Measurements from ENCODE around the gene NLRC5.

The NLRC5 gene

GRCh38 chr16:57115168-57115513 is 125.8 kb downstream of the NLRC5 start (continued):
- no peak for TF ChIP-seq RARB (CRISPR knock-in tag; IDR thresholded peaks at IDR 0.05)
- no peak for TF ChIP-seq BACH2 (CRISPR knock-in tag; IDR thresholded peaks at IDR 0.05; ENCODE audit: borderline replicate concordance)
- no peak for TF ChIP-seq ESRRG (CRISPR knock-in tag; IDR thresholded peaks at IDR 0.05)
- TF ChIP-seq ZNF70 (CRISPR knock-in tag; IDR thresholded peaks at IDR 0.05) = no peak
- TF ChIP-seq TCF4 (CRISPR knock-in tag; IDR thresholded peaks at IDR 0.05; ENCODE audit: borderline replicate concordance) = no peak

GRCh38 chr16:57115514-57116182 is 126.3 kb downstream of the NLRC5 start:
- no peak for TF ChIP-seq ZNF8 (CRISPR knock-in tag; IDR thresholded peaks at IDR 0.05)
- no peak for TF ChIP-seq ZNF70 (CRISPR knock-in tag; IDR thresholded peaks at IDR 0.05)
- TF ChIP-seq CREB5 (CRISPR knock-in tag; IDR thresholded peaks at IDR 0.05; ENCODE audit: low read depth) = no peak
- no peak for TF ChIP-seq GLIS3 (CRISPR knock-in tag; IDR thresholded peaks at IDR 0.05)
- TF ChIP-seq POU6F1 (CRISPR knock-in tag; IDR thresholded peaks at IDR 0.05; ENCODE audit: borderline replicate concordance, low read depth) = no peak
- TF ChIP-seq SNAI2 (CRISPR knock-in tag; IDR thresholded peaks at IDR 0.05) = no peak
- no peak for TF ChIP-seq ZNF565 (CRISPR knock-in tag; conservative IDR thresholded peaks at IDR 0.05; ENCODE audit: low read depth)
- TF ChIP-seq, protein P1, sequence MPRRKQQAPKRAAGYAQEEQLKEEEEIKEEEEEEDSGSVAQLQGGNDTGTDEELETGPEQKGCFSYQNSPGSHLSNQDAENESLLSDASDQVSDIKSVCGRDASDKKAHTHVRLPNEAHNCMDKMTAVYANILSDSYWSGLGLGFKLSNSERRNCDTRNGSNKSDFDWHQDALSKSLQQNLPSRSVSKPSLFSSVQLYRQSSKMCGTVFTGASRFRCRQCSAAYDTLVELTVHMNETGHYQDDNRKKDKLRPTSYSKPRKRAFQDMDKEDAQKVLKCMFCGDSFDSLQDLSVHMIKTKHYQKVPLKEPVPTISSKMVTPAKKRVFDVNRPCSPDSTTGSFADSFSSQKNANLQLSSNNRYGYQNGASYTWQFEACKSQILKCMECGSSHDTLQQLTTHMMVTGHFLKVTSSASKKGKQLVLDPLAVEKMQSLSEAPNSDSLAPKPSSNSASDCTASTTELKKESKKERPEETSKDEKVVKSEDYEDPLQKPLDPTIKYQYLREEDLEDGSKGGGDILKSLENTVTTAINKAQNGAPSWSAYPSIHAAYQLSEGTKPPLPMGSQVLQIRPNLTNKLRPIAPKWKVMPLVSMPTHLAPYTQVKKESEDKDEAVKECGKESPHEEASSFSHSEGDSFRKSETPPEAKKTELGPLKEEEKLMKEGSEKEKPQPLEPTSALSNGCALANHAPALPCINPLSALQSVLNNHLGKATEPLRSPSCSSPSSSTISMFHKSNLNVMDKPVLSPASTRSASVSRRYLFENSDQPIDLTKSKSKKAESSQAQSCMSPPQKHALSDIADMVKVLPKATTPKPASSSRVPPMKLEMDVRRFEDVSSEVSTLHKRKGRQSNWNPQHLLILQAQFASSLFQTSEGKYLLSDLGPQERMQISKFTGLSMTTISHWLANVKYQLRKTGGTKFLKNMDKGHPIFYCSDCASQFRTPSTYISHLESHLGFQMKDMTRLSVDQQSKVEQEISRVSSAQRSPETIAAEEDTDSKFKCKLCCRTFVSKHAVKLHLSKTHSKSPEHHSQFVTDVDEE (CRISPR knock-in tag; IDR thresholded peaks at IDR 0.05) = no peak
- TF ChIP-seq ZFP3 (CRISPR knock-in tag; IDR thresholded peaks at IDR 0.05) = no peak
- no peak for TF ChIP-seq TOX (CRISPR knock-in tag; IDR thresholded peaks at IDR 0.05; ENCODE audit: borderline replicate concordance)
- TF ChIP-seq BACH2 (CRISPR knock-in tag; IDR thresholded peaks at IDR 0.05; ENCODE audit: borderline replicate concordance) = no peak
- no peak for TF ChIP-seq RARB (CRISPR knock-in tag; IDR thresholded peaks at IDR 0.05)
- TF ChIP-seq TCF4 (CRISPR knock-in tag; IDR thresholded peaks at IDR 0.05; ENCODE audit: borderline replicate concordance) = no peak
- TF ChIP-seq ISL1 (CRISPR knock-in tag; IDR thresholded peaks at IDR 0.05) = no peak
- TF ChIP-seq, protein P2, sequence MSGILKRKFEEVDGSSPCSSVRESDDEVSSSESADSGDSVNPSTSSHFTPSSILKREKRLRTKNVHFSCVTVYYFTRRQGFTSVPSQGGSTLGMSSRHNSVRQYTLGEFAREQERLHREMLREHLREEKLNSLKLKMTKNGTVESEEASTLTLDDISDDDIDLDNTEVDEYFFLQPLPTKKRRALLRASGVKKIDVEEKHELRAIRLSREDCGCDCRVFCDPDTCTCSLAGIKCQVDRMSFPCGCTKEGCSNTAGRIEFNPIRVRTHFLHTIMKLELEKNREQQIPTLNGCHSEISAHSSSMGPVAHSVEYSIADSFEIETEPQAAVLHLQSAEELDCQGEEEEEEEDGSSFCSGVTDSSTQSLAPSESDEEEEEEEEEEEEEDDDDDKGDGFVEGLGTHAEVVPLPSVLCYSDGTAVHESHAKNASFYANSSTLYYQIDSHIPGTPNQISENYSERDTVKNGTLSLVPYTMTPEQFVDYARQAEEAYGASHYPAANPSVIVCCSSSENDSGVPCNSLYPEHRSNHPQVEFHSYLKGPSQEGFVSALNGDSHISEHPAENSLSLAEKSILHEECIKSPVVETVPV (CRISPR knock-in tag; IDR thresholded peaks at IDR 0.05) = no peak
- no peak for TF ChIP-seq ZC3H10 (CRISPR knock-in tag; IDR thresholded peaks at IDR 0.05)
- TF ChIP-seq ESRRG (CRISPR knock-in tag; IDR thresholded peaks at IDR 0.05) = no peak
- TF ChIP-seq, protein P3, sequence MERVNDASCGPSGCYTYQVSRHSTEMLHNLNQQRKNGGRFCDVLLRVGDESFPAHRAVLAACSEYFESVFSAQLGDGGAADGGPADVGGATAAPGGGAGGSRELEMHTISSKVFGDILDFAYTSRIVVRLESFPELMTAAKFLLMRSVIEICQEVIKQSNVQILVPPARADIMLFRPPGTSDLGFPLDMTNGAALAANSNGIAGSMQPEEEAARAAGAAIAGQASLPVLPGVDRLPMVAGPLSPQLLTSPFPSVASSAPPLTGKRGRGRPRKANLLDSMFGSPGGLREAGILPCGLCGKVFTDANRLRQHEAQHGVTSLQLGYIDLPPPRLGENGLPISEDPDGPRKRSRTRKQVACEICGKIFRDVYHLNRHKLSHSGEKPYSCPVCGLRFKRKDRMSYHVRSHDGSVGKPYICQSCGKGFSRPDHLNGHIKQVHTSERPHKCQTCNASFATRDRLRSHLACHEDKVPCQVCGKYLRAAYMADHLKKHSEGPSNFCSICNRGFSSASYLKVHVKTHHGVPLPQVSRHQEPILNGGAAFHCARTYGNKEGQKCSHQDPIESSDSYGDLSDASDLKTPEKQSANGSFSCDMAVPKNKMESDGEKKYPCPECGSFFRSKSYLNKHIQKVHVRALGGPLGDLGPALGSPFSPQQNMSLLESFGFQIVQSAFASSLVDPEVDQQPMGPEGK (CRISPR knock-in tag; IDR thresholded peaks at IDR 0.05; ENCODE audit: borderline replicate concordance) = no peak
- TF ChIP-seq OSR1 (CRISPR knock-in tag; IDR thresholded peaks at IDR 0.05) = no peak
- no peak for TF ChIP-seq CSDC2 (CRISPR knock-in tag; IDR thresholded peaks at IDR 0.05)
- peak; percentile 62 for ATAC-seq

GRCh38 chr16:57118461-57119084 is 129.2 kb downstream of the NLRC5 start:
- ATAC-seq = no peak
- TF ChIP-seq ARNTL (CRISPR knock-in tag; IDR thresholded peaks at IDR 0.05; ENCODE audit: borderline replicate concordance, low read depth) (no peak), POU6F1 (CRISPR knock-in tag; IDR thresholded peaks at IDR 0.05; ENCODE audit: borderline replicate concordance, low read depth) (no peak), GLIS3 (CRISPR knock-in tag; IDR thresholded peaks at IDR 0.05) (no peak), TCF4 (CRISPR knock-in tag; IDR thresholded peaks at IDR 0.05; ENCODE audit: borderline replicate concordance) (no peak), ZFP30 (CRISPR knock-in tag; IDR thresholded peaks at IDR 0.05) (no peak), RARB (CRISPR knock-in tag; IDR thresholded peaks at IDR 0.05) (no peak), BACH2 (CRISPR knock-in tag; IDR thresholded peaks at IDR 0.05; ENCODE audit: borderline replicate concordance) (no peak), ZC3H10 (CRISPR knock-in tag; IDR thresholded peaks at IDR 0.05) (no peak), SNAI2 (CRISPR knock-in tag; IDR thresholded peaks at IDR 0.05) (no peak), TOX (CRISPR knock-in tag; IDR thresholded peaks at IDR 0.05; ENCODE audit: borderline replicate concordance) (no peak), ESRRG (CRISPR knock-in tag; IDR thresholded peaks at IDR 0.05) (no peak)
- TF ChIP-seq, protein P3 (CRISPR knock-in tag; IDR thresholded peaks at IDR 0.05; ENCODE audit: borderline replicate concordance) = no peak

All from SK-N-SH treated with all-trans-retinoic acid at 6 μM for 48 hours (cell line).